HEK293 (cell line): Measurements from ENCODE around the gene OR2A12.

Experiments
- CTCF ChIA-PET: fragments of 350-600 bp; formaldehyde crosslinking; extraction: SDS; loops from one replicate; lab custom pipeline; 2021; ENCODE audit warnings: antibody characterized with exemption; lab: Yijun Ruan, JAX
- POLR2A ChIA-PET: fragments of 300-600 bp; formaldehyde crosslinking; extraction: SDS; loops from one replicate; lab custom pipeline; 2020; ENCODE audit warnings: antibody characterized with exemption, inconsistent platforms; lab: Yijun Ruan, JAX
- H3K27ac ChIP-seq: fragments of 200-500 bp; sonication (Bioruptor generic); 2 replicates; pipeline ENCODE4 v1.5.1; 2014; ENCODE audit warnings: low read depth, low read length, control low read depth, inconsistent platforms; ENCODE audit errors: extremely low read depth
- H3K36me3 ChIP-seq, 2 experiments: fragments of 200-500 bp in 1 of 2; sonication (Bioruptor generic) in 1 of 2; 1 replicate in 1 of 2; 2 replicates in 1 of 2; pipeline ENCODE4 v1.5.1; 2014 to 2017; ENCODE audit warnings: inconsistent platforms in 2 of 2, low read length in 2 of 2; ENCODE audit not compliant: control insufficient read depth in 2 of 2, insufficient read depth in 1 of 2
- H3K4me1 ChIP-seq: fragments of 200-500 bp; sonication (Bioruptor generic); 2 replicates; pipeline ENCODE4 v1.5.1; 2014; ENCODE audit warnings: mild to moderate bottlenecking, low read length, inconsistent platforms; ENCODE audit not compliant: control insufficient read depth, insufficient read depth
- H3K4me3 ChIP-seq: 2 replicates; pipeline ENCODE4 v1.5.1; 2011; ENCODE audit warnings: low read depth, mild to moderate bottlenecking, control low read depth, low read length, moderate library complexity
- H3K9me3 ChIP-seq: fragments of 200-500 bp; sonication (Bioruptor generic); 2 replicates; pipeline ENCODE4 v1.5.1; 2014; ENCODE audit warnings: low read depth, low read length, inconsistent platforms; ENCODE audit not compliant: control insufficient read depth, insufficient read depth
- BCL11B ChIP-seq: fragments of 450-650 bp; formaldehyde crosslinking; IDR thresholded peaks from 2 replicates; pipeline ENCODE4 v1.5.1; 2016; ENCODE audit warnings: low read depth, missing biosample characterization, missing genetic modification characterization
- GLI2 ChIP-seq: fragments of 450-650 bp; formaldehyde crosslinking; IDR thresholded peaks from 2 replicates; pipeline ENCODE4; 2017; ENCODE audit warnings: missing biosample characterization, missing genetic modification characterization, low read depth, borderline replicate concordance
- OSR2 ChIP-seq: fragments of 450-650 bp; formaldehyde crosslinking; IDR thresholded peaks from 2 replicates; pipeline ENCODE4 v1.5.1; 2016; ENCODE audit warnings: missing biosample characterization, missing genetic modification characterization
- OVOL3 ChIP-seq: fragments of 450-650 bp; formaldehyde crosslinking; IDR thresholded peaks from 2 replicates; pipeline ENCODE4 v1.5.1; 2016; ENCODE audit warnings: missing biosample characterization, missing genetic modification characterization
- TCF7L2 ChIP-seq: IDR thresholded peaks from 2 replicates; pipeline ENCODE4 v1.6.1; 2011; ENCODE audit warnings: low read depth, mild to moderate bottlenecking, inconsistent platforms, low read length, moderate library complexity, borderline replicate concordance
- YY2 ChIP-seq: fragments of 450-650 bp; formaldehyde crosslinking; IDR thresholded peaks from 2 replicates; pipeline ENCODE4 v1.5.1; 2016; ENCODE audit warnings: missing biosample characterization, missing genetic modification characterization
- ZBTB11 ChIP-seq: fragments of 450-650 bp; formaldehyde crosslinking; conservative IDR thresholded peaks from 2 replicates; pipeline ENCODE4 v1.5.1; 2016; ENCODE audit warnings: low read depth, missing biosample characterization, missing genetic modification characterization
- ZBTB17 ChIP-seq: fragments of 450-650 bp; formaldehyde crosslinking; IDR thresholded peaks from 2 replicates; pipeline ENCODE4 v1.5.1; 2016; ENCODE audit warnings: missing biosample characterization, missing genetic modification characterization
- ZBTB20 ChIP-seq: fragments of 450-650 bp; formaldehyde crosslinking; IDR thresholded peaks from 2 replicates; pipeline ENCODE4 v1.5.1; 2016; ENCODE audit warnings: missing biosample characterization, missing genetic modification characterization
- ZBTB7A ChIP-seq: fragments of 450-650 bp; formaldehyde crosslinking; IDR thresholded peaks from 2 replicates; pipeline ENCODE4 v1.5.1; 2016; ENCODE audit warnings: low read depth, missing biosample characterization, missing genetic modification characterization
- ZNF10 ChIP-seq: fragments of 450-650 bp; formaldehyde crosslinking; IDR thresholded peaks from 2 replicates; pipeline ENCODE4 v1.5.1; 2017; ENCODE audit warnings: missing biosample characterization, missing genetic modification characterization
- ZNF169 ChIP-seq: fragments of 450-650 bp; formaldehyde crosslinking; IDR thresholded peaks from 2 replicates; pipeline ENCODE4 v1.5.1; 2016; ENCODE audit warnings: missing biosample characterization, missing genetic modification characterization
- ZNF184 ChIP-seq: fragments of 450-650 bp; IDR thresholded peaks from 2 replicates; pipeline ENCODE4 v1.5.1; 2018; ENCODE audit warnings: missing biosample characterization, mild to moderate bottlenecking, missing genetic modification characterization
- ZNF23 ChIP-seq: fragments of 450-650 bp; formaldehyde crosslinking; IDR thresholded peaks from 2 replicates; pipeline ENCODE4 v1.5.1; 2016; ENCODE audit warnings: missing biosample characterization, missing genetic modification characterization, borderline replicate concordance
- ZNF292 ChIP-seq: fragments of 450-650 bp; formaldehyde crosslinking; IDR thresholded peaks from 2 replicates; pipeline ENCODE4 v1.5.1; 2016; ENCODE audit warnings: low read depth, missing biosample characterization, missing genetic modification characterization, borderline replicate concordance
- ZNF354C ChIP-seq: fragments of 450-650 bp; formaldehyde crosslinking; IDR thresholded peaks from 2 replicates; pipeline ENCODE4 v1.5.1; 2016; ENCODE audit warnings: missing biosample characterization, missing genetic modification characterization, low read depth, borderline replicate concordance
- ZNF404 ChIP-seq: fragments of 450-650 bp; formaldehyde crosslinking; IDR thresholded peaks from 2 replicates; pipeline ENCODE4 v1.5.1; 2017; ENCODE audit warnings: missing biosample characterization, missing genetic modification characterization
- ZNF48 ChIP-seq: fragments of 450-650 bp; formaldehyde crosslinking; IDR thresholded peaks from 2 replicates; pipeline ENCODE4 v1.5.1; 2016; ENCODE audit warnings: missing biosample characterization, missing genetic modification characterization
- ZNF501 ChIP-seq: fragments of 450-650 bp; formaldehyde crosslinking; IDR thresholded peaks from 2 replicates; pipeline ENCODE4 v1.5.1; 2016; ENCODE audit warnings: missing biosample characterization, missing genetic modification characterization
- ZNF514 ChIP-seq: fragments of 450-650 bp; formaldehyde crosslinking; IDR thresholded peaks from 2 replicates; pipeline ENCODE4 v1.5.1; 2016; ENCODE audit warnings: missing biosample characterization, missing genetic modification characterization
- ZNF529 ChIP-seq: fragments of 450-650 bp; formaldehyde crosslinking; IDR thresholded peaks from 2 replicates; pipeline ENCODE4 v1.5.1; 2017; ENCODE audit warnings: missing genetic modification characterization, missing biosample characterization; ENCODE audit not compliant: insufficient replicate concordance
- ZNF544 ChIP-seq: fragments of 450-650 bp; formaldehyde crosslinking; IDR thresholded peaks from 2 replicates; pipeline ENCODE4 v1.5.0; 2017; ENCODE audit warnings: missing biosample characterization, missing genetic modification characterization
- ZNF623 ChIP-seq: fragments of 450-650 bp; formaldehyde crosslinking; IDR thresholded peaks from 2 replicates; pipeline ENCODE4 v1.5.1; 2016; ENCODE audit warnings: missing biosample characterization, missing genetic modification characterization
- ZNF654 ChIP-seq: fragments of 450-650 bp; formaldehyde crosslinking; IDR thresholded peaks from 2 replicates; pipeline ENCODE4 v1.5.1; 2016; ENCODE audit warnings: low read depth, missing biosample characterization, missing genetic modification characterization
- ZNF658 ChIP-seq: fragments of 450-650 bp; formaldehyde crosslinking; IDR thresholded peaks from 2 replicates; pipeline ENCODE4; 2016; ENCODE audit warnings: missing biosample characterization, missing genetic modification characterization
- ZNF660 ChIP-seq: fragments of 450-650 bp; IDR thresholded peaks from 2 replicates; pipeline ENCODE4 v1.5.1; 2018; ENCODE audit warnings: missing biosample characterization, mild to moderate bottlenecking, missing genetic modification characterization
- ZNF747 ChIP-seq: fragments of 450-650 bp; formaldehyde crosslinking; IDR thresholded peaks from 2 replicates; pipeline ENCODE4 v1.5.1; 2016; ENCODE audit warnings: missing biosample characterization, missing genetic modification characterization
- ZNF776 ChIP-seq: fragments of 450-650 bp; formaldehyde crosslinking; IDR thresholded peaks from 2 replicates; pipeline ENCODE4 v1.5.0; 2017; ENCODE audit warnings: missing biosample characterization, missing genetic modification characterization, borderline replicate concordance
- ZSCAN5A ChIP-seq: fragments of 450-650 bp; formaldehyde crosslinking; IDR thresholded peaks from 2 replicates; pipeline ENCODE4 v1.5.1; 2016; ENCODE audit warnings: missing biosample characterization, missing genetic modification characterization

Gene OR2A12

GRCh38 chr7:144037414-144038035 is 48.6 kb upstream of the OR2A12 start (continued):
- TF ChIP-seq TCF7L2 = no peak
- TF ChIP-seq ZNF169 (tag by site-specific recombination) = no peak
- TF ChIP-seq ZBTB7A (tag by site-specific recombination) = no peak
- no peak for TF ChIP-seq ZNF623 (tag by site-specific recombination)
- TF ChIP-seq ZNF660 = no peak
- TF ChIP-seq ZNF529 (tag by site-specific recombination) = no peak
- no peak for TF ChIP-seq ZNF10 (tag by site-specific recombination)
- no peak for TF ChIP-seq ZNF501
- TF ChIP-seq ZBTB17 = no peak
- TF ChIP-seq BCL11B (tag by site-specific recombination) = no peak
- TF ChIP-seq OVOL3 (tag by site-specific recombination) = no peak

GRCh38 chr7:144038887-144039286 is 47.2 kb upstream of the OR2A12 start:
- CTCF ChIA-PET = interaction anchor here (1.1 kb wide), 1 partner anchor 89 kb away, joined by 4 read pairs; no protein-coding TSS in a partner anchor
- TF ChIP-seq ZNF292 (tag by site-specific recombination) = no peak
- no peak for TF ChIP-seq ZNF747 (tag by site-specific recombination)
- TF ChIP-seq OSR2 = no peak
- TF ChIP-seq ZNF404 (tag by site-specific recombination) = no peak
- no peak for TF ChIP-seq ZBTB11
- TF ChIP-seq ZSCAN5A (tag by site-specific recombination) = no peak
- no peak for TF ChIP-seq ZNF654
- no peak for TF ChIP-seq ZBTB20 (tag by site-specific recombination)
- TF ChIP-seq ZNF354C (tag by site-specific recombination) = no peak
- H3K9me3 ChIP-seq = no peaks in the 10 kb centered on the region
- H3K27ac ChIP-seq = no peak overlapping the region
- POLR2A ChIA-PET = no interaction called here
- H3K4me1 ChIP-seq = no peaks in the 10 kb centered on the region
- no peak overlapping the region for H3K4me3 ChIP-seq
- H3K36me3 ChIP-seq = no peaks in the 10 kb centered on the region

DNA sequence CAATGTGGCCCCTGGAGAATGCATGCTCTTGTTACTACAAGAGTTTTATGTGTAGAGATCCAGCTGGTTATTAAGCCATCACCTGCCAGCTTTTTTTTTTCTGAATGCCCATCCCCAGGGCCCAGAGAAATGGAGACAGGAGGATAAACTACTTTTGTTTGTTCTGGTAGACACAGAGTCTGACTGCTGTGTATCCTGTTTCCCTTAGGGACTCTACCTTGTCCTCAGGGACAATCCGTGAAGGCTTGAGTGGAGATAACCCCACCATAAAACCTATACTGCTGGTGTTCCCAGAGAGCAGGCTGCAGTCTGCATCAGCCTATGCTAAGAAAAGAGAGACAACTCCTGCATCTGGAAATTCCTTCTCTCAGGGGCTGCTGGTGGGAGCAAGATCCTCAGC is 37.4 kb upstream of the OR2A12 start, which contains the start of gene OR2A5:
Gene OR2A5 (plus strand): TSS at position 301 of the 400 bp plus-strand sequence. CDS start 1,454 bp downstream, outside the sequence.
- Histone ChIP-seq H3K36me3 (no peaks in the 10 kb centered on the region), H3K9me3 (no peaks in the 10 kb centered on the region), H3K4me1 (no peaks in the 10 kb centered on the region), H3K4me3 (no peak within 1 kb of the TSS), H3K27ac (no peak within 1 kb of the TSS)
- ChIA-PET POLR2A (no interaction called here), CTCF (no interaction called here)
- TF ChIP-seq ZNF544 (tag by site-specific recombination) (no peak), ZBTB17 (no peak), ZNF658 (no peak), ZNF514 (tag by site-specific recombination) (no peak), ZNF184 (no peak), ZNF776 (tag by site-specific recombination) (no peak), ZNF48 (tag by site-specific recombination) (no peak), YY2 (tag by site-specific recombination) (no peak), GLI2 (no peak), ZNF23 (tag by site-specific recombination) (no peak)
